GM18517 (cell line): Measurements from ENCODE around the gene IARS1.

Experiments
- ATAC-seq: cut with Tn5 transposase; IDR thresholded peaks from one replicate; pipeline ENCODE4 v1.9.1; 2021; ENCODE audit warnings: mild to moderate bottlenecking, moderate library complexity; ENCODE audit not compliant: unreplicated experiment

Gene IARS1

DNA sequence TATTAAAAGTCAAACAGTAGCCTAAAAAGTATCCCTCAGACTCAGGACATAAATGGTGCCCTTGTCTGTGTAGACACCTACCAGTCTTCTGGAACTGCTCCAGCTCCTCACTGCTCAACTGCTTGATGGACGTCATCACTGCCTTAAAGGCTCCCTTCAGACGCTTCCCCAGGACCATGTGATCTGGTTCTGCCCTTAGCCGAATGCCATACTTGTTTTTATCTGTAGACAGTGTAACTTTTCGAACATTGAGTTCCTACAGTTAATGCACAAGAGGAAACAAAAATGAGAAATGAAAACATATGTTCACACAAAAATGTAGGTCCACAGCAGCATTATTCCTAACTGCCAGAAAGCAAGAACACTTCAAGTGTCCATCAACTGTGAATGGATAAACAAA lies 46.2 kb downstream of the IARS1 start:
- no peak for ATAC-seq

DNA sequence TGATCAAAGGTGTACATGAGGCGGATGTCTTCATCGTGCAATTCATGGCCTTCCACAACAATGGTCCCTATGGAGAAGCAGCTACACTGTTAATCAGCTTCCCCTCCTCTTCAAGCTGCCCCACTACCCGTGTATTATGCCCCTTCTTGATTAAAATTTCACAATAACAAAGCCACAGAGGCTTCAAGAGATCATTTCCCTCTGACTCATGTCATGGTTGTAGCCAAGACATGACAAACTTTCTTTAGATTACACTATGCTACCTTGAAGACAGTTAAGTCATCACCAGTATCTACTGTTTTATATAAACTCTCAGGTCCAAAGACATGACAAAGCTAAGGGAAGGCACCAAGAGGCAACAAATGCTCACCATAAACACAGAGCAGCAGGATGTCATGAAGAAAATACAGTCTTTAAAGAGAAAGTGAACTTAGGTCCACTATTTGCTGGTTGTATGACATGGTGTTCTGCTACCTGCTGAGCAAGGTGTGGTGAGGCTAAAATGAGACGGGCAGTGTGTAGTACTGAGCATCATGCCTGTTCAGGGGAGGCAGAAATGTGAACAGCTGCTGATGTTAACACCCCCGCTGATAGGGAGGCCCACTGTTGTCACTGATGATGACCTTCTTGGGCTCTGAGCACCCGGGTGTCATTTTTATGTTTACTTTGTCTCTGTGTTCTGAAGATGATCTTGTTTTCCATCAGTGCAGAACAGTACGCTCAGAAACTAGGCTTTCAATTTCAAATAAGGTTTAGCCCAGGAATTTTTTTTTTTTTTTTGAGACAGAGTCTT lies 48.3 kb downstream of the IARS1 start:
- ATAC-seq = no peak
